Endodermal cell (in vitro differentiated cells): Measurements from ENCODE around the gene CDH8. TPM values are rescaled to one million over a fixed set of nuclear protein-coding genes. Genes with fewer than 3 reads are reported as not detected.
"Not testable (repeated sequence)": the region's sequence is repeated elsewhere in the genome, so short reads cannot be mapped to it uniquely, and the experiment has no call there.

Source experiments
- DNase-seq: peaks from one replicate; pipeline ENCODE4 v3.0.0-alpha.2; 2017
- H3K27ac ChIP-seq: 2 replicates; pipeline ENCODE4 v1.5.1; 2013; ENCODE audit warnings: mild to moderate bottlenecking, low read depth, low read length, moderate library complexity
- H3K27me3 ChIP-seq: 2 replicates; pipeline ENCODE4 v1.6.1; 2013; ENCODE audit warnings: mild to moderate bottlenecking, low read length, moderate library complexity; ENCODE audit not compliant: insufficient read depth, control insufficient read depth, poor library complexity, severe bottlenecking
- H3K36me3 ChIP-seq: 2 replicates; pipeline ENCODE4 v1.7.0; 2013; ENCODE audit warnings: mild to moderate bottlenecking, low read length, moderate library complexity; ENCODE audit not compliant: control insufficient read depth, insufficient read depth
- H3K4me1 ChIP-seq: one replicate; pipeline ENCODE4 v1.7.0; 2013; ENCODE audit warnings: low read length; ENCODE audit not compliant: control insufficient read depth, insufficient read depth
- H3K4me3 ChIP-seq: 2 replicates; pipeline ENCODE4 v1.5.1; 2013; ENCODE audit warnings: mild to moderate bottlenecking, low read length, moderate library complexity
- H3K9ac ChIP-seq: 2 replicates; pipeline ENCODE4 v1.6.1; 2013; ENCODE audit warnings: mild to moderate bottlenecking, low read length, moderate library complexity; ENCODE audit not compliant: poor library complexity, severe bottlenecking; ENCODE audit errors: extremely low read depth
- H3K9me3 ChIP-seq: 2 replicates; pipeline ENCODE4 v1.6.1; 2013; ENCODE audit warnings: mild to moderate bottlenecking, low read length, moderate library complexity; ENCODE audit not compliant: control insufficient read depth
- H3K27ac Mint-ChIP-seq: 2 replicates; pipeline ENCODE4 v1.8.0; 2020; ENCODE audit warnings: mixed read lengths
- H3K27me3 Mint-ChIP-seq: 2 replicates; pipeline ENCODE4 v1.8.0; 2021; ENCODE audit warnings: mild to moderate bottlenecking, mixed read lengths; ENCODE audit not compliant: insufficient read depth
- H3K36me3 Mint-ChIP-seq: 2 replicates; pipeline ENCODE4 v1.8.0; 2020; ENCODE audit warnings: low read depth, mixed read lengths
- H3K4me1 Mint-ChIP-seq: 2 replicates; pipeline ENCODE4 v1.8.0; 2020; ENCODE audit warnings: mixed read lengths
- H3K4me3 Mint-ChIP-seq: 2 replicates; pipeline ENCODE4 v1.8.0; 2020; ENCODE audit warnings: mild to moderate bottlenecking, moderate library complexity, mixed read lengths
- H3K9me3 Mint-ChIP-seq: 2 replicates; pipeline ENCODE4 v1.8.0; 2020; ENCODE audit warnings: mild to moderate bottlenecking, mixed read lengths
- CTCF ChIP-seq: fragments of 200-600 bp; sonication (generic); conservative IDR thresholded peaks from 2 replicates; pipeline ENCODE4 v1.5.0; 2021; ENCODE audit warnings: antibody characterized with exemption, mild to moderate bottlenecking
- WGBS, 2 experiments: methylation state at CpG; one replicate each; pipeline versions ENCODE4 v1.1.5 to v1.1.7; 2013; ENCODE audit warnings: missing lambda C conversion rate in 2 of 2, mixed read lengths in 1 of 2; ENCODE audit not compliant: insufficient coverage in 1 of 2, insufficient read length in 1 of 2; 5-methylcytosine and 5-hydroxymethylcytosine counted together
- total RNA-seq, 2 donors: library from RNA; stranded (reverse); fragmentation: NEBNext Ultra II Directional in 1 of 2; extraction: Animal tissue kit (Norgen Biotek cat#: 25700) in 1 of 2; gene quantifications; 2 replicates in 1 of 2; 3 replicates in 1 of 2; pipeline ENCODE4 v1.2.1, GENCODE V29; 2021

CDH8 gene
- total RNA-seq, 2 donors from 2014 or later: 13.9 to 27.2 TPM

DNA sequence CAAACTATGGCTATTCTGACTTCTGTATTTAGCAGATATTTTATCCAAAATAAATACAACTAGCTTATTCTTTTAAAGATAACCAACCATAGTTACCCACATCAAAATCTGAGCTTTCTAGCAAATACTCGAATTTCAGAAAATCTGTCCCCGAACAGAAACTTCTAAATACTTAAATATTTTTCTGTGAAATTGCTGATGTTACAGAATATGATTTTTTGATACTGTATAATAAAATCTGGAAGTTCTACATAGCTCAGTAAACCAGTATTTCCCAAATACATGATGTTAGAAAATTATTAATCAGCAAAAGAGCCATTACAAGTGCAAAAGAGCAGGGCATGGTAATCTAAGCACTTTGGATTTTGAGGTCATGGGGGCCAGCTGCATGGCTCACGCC lies 114.9 kb downstream of the CDH8 start:
- 99 to 100% methylated on average over 1 to 3 of the region's 3 CpGs for WGBS, 2 experiments
- H3K9ac ChIP-seq: no peak overlapping the region
- H3K4me3 ChIP-seq: no peak overlapping the region
- Mint-ChIP-seq H3K4me1 (peaks cover 6% of the 10 kb centered on the region), H3K27me3 (no peaks in the 10 kb centered on the region), H3K9me3 (peaks cover 21% of the 10 kb centered on the region), H3K36me3 (peaks cover 9% of the 10 kb centered on the region), H3K4me3 (no peak overlapping the region), H3K27ac (no peak overlapping the region)
- H3K27ac ChIP-seq: no peak overlapping the region
- H3K9me3 ChIP-seq: no peaks in the 10 kb centered on the region
- H3K4me1 ChIP-seq: peaks cover 4% of the 10 kb centered on the region
- H3K36me3 ChIP-seq: no peaks in the 10 kb centered on the region
- no peak for TF ChIP-seq CTCF
- DNase-seq: no peak
- no peaks in the 10 kb centered on the region for H3K27me3 ChIP-seq

DNA sequence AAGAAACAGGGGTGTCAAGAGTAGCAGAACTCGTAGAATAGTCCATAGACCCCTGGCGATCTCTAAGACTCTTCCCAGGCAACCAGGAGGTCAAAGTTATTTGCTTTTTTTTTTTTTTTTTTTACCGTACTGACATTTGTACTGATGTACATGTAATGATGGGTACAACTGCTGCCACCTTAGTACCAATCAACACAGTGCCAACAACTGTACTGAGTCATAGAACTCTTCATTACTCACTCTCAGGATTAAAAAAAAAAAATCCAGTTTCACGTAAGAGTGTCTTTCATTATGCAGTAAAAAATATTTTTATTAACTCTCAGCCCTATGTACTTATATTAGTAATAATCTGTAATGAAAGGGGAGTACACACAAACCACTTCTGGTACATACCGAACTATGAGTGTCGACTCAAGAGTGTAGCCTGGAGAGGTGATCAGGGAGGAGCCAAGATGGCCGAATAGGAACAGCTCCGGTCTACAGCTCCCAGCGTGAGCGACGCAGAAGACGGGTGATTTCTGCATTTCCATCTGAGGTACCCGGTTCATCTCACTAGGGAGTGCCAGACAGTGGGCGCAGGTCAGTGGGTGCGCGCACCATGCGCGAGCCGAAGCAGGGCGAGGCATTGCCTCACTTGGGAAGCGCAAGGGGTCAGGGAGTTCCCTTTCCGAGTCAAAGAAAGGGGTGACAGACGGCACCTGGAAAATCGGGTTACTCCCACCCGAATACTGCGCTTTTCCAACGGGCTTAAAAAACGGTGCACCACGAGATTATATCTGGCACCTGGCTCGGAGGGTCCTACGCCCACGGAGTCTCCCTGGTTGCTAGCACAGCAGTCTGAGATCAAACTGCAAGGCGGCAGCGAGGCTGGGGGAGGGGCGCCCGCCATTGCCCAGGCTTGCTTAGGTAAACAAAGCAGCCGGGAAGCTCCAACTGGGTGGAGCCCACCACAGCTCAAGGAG lies 118.1 kb downstream of the CDH8 start:
- H3K27ac Mint-ChIP-seq: peak overlapping the region; percentile 96
- H3K27me3 ChIP-seq, H3K27ac ChIP-seq, H3K9me3 ChIP-seq, H3K27me3 Mint-ChIP-seq, DNase-seq, H3K9ac ChIP-seq, H3K4me1 ChIP-seq, H3K36me3 ChIP-seq, H3K4me1 Mint-ChIP-seq: not testable (repeated sequence)
- WGBS, 2 experiments: 64 to 83% methylated on average over 8 to 18 of the region's 37 CpGs
- H3K36me3 Mint-ChIP-seq: peaks cover 12% of the 10 kb centered on the region
- H3K9me3 Mint-ChIP-seq: peaks cover 21% of the 10 kb centered on the region
- peak overlapping the region; percentile 34 for H3K4me3 ChIP-seq
- H3K4me3 Mint-ChIP-seq: peak overlapping the region; percentile 70

DNA sequence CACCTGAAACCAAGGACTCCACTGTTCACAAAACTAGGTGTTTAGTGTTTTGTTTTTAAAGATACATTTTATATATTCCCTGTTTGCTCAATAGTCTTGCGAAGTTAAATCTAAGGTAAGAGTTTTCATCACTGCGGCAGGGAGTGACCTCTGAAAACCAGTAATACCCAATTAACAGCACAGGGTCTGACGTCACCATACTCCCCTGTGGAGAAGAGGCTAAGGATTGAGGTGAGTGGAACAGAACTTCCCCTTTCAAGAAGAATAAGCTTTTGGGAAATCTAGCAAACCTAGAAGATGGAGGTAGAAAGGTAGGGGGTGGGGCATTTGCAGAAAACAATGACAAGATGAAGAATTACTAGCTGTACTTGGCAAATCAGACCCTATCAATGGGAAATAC lies 120.7 kb downstream of the CDH8 start:
- H3K36me3 Mint-ChIP-seq: peaks cover 12% of the 10 kb centered on the region
- H3K27me3 ChIP-seq: no peaks in the 10 kb centered on the region
- DNase-seq: no peak
- no peak overlapping the region for H3K27ac Mint-ChIP-seq
- H3K4me3 Mint-ChIP-seq: no peak overlapping the region
- H3K9ac ChIP-seq: no peak overlapping the region
- peaks cover 11% of the 10 kb centered on the region for H3K4me1 ChIP-seq
- peaks cover 14% of the 10 kb centered on the region for H3K4me1 Mint-ChIP-seq
- H3K9me3 Mint-ChIP-seq: peaks cover 18% of the 10 kb centered on the region
- H3K36me3 ChIP-seq: no peaks in the 10 kb centered on the region
- no peaks in the 10 kb centered on the region for H3K9me3 ChIP-seq
- no peak for TF ChIP-seq CTCF
- H3K27me3 Mint-ChIP-seq: no peaks in the 10 kb centered on the region
- no peak overlapping the region for H3K4me3 ChIP-seq
- H3K27ac ChIP-seq: no peak overlapping the region
- 92 to 100% methylated on average over 2 to 3 of the region's 3 CpGs for WGBS, 2 experiments
